HL-60 (cell line): ENCODE results near the gene MXD4.

ENCODE experiments used
- TF ChIP-seq, protein P1 (sequence below): IDR thresholded peaks from one replicate; pipeline ENCODE4 v1.5.1; 2011; ENCODE audit warnings: low read length, control low read depth, inconsistent platforms; ENCODE audit not compliant: insufficient read depth
- TF ChIP-seq, protein P2 (sequence below): IDR thresholded peaks from 2 replicates; pipeline ENCODE4 v1.6.1; 2012; ENCODE audit warnings: low read depth; ENCODE audit not compliant: insufficient replicate concordance

DNA sequence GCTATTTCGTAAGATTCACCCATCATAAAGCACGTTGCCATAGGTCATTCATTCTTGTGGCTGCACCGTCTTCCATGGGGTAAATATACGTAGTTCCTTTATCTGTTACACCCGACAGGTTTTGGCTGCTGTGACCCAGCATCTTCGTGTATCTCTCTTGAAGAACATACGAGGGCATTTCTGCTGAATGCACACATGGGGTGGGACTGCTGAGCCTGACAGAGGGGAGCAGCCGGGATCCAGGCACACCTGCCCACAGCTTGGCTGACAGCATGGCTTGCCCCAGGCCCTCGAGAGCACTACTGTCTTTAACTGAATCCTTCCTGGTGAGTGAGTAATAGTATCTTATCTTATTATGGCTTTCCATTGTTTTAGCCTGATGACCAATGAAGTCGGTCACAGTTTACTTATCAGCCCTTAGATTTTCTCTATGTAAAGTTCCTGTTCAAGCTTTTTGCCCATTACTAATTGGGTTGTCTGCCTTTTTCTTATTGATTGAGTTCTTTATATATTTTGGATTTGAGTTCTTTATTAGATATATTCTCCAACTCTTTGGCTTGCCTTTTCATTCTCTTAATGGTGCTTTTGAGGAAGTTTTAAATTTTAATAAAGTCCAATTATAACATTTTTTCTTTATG lies 45.0 kb upstream of the MXD4 start:
- TF ChIP-seq, protein P1, sequence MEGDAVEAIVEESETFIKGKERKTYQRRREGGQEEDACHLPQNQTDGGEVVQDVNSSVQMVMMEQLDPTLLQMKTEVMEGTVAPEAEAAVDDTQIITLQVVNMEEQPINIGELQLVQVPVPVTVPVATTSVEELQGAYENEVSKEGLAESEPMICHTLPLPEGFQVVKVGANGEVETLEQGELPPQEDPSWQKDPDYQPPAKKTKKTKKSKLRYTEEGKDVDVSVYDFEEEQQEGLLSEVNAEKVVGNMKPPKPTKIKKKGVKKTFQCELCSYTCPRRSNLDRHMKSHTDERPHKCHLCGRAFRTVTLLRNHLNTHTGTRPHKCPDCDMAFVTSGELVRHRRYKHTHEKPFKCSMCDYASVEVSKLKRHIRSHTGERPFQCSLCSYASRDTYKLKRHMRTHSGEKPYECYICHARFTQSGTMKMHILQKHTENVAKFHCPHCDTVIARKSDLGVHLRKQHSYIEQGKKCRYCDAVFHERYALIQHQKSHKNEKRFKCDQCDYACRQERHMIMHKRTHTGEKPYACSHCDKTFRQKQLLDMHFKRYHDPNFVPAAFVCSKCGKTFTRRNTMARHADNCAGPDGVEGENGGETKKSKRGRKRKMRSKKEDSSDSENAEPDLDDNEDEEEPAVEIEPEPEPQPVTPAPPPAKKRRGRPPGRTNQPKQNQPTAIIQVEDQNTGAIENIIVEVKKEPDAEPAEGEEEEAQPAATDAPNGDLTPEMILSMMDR, result no peak
- TF ChIP-seq, protein P2, sequence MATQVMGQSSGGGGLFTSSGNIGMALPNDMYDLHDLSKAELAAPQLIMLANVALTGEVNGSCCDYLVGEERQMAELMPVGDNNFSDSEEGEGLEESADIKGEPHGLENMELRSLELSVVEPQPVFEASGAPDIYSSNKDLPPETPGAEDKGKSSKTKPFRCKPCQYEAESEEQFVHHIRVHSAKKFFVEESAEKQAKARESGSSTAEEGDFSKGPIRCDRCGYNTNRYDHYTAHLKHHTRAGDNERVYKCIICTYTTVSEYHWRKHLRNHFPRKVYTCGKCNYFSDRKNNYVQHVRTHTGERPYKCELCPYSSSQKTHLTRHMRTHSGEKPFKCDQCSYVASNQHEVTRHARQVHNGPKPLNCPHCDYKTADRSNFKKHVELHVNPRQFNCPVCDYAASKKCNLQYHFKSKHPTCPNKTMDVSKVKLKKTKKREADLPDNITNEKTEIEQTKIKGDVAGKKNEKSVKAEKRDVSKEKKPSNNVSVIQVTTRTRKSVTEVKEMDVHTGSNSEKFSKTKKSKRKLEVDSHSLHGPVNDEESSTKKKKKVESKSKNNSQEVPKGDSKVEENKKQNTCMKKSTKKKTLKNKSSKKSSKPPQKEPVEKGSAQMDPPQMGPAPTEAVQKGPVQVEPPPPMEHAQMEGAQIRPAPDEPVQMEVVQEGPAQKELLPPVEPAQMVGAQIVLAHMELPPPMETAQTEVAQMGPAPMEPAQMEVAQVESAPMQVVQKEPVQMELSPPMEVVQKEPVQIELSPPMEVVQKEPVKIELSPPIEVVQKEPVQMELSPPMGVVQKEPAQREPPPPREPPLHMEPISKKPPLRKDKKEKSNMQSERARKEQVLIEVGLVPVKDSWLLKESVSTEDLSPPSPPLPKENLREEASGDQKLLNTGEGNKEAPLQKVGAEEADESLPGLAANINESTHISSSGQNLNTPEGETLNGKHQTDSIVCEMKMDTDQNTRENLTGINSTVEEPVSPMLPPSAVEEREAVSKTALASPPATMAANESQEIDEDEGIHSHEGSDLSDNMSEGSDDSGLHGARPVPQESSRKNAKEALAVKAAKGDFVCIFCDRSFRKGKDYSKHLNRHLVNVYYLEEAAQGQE, result no peak
